ENCODE measurements around the gene SETD4.
A peak's percentile ranks its signal among the peaks of the same experiment; 100 is the strongest.

Gene SETD4

DNA sequence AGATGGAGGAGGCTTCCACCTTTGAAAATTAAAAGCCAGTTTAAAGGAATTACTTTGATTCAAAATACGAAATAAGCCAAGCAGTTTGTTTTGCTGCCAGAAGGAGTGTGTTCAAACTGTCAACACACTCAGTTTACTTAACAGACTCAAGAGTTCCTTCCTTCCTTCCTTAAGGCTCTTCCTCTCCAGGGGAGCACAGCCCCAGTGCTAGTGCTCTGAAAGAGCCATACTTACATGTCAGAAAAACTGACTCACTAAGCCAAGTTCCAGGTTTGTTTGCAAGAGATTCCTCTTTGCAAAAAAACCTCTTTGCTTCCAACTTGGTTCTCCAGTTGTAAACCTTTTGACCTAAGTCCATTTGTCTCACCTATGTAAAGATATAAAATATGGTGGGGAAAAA is 14.3 kb downstream of the SETD4 start:
- DNase-seq (ENCODE audit: low spot score), result no peak

GRCh38 chr21:36044056-36044455 is 16.3 kb downstream of the SETD4 start:
- DNase-seq (ENCODE audit: low spot score), result no peak

DNA sequence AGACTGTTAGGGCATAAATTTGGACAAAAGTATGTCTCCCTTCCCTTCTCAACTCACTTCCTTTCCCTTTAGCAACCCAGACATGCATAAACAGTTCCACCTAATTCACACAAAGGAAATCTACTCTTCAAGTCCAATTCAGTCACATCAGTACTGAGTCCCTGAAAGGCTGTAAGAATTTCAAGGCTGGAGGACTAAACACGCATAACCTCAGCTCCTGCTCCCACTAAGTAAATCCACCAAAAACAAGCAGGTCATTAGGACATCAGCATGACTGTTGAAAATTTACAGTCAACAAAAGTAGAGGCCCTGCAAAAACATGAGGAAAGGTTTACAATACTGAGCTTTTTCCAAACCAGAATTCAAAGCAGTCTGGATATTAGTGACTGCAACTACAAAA is 18.4 kb downstream of the SETD4 start:
- no peak for DNase-seq (ENCODE audit: low spot score)

GRCh38 chr21:36040389-36040788 is 19.9 kb downstream of the SETD4 start:
- no peak for DNase-seq (ENCODE audit: low spot score)

DNA sequence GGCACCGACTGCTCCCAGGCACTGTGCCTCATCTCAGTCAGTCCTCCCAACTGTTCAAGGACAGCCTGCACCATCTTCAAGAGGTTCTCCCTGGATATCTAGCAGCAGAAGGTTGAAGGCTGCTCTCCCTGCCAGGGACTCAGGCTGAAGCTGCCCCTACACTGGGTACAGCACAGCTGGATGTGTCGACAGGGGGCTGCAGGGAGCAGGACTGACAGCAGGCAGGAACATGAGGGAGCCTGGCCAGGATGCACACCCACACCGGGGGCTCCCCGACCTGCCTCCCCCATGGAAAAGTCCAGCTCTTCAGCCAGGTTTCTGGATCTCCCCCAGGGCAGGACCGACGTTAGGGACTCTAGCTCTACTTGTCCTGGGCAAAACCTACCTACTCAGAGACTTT is 20.5 kb downstream of the SETD4 start:
- no peak for DNase-seq (ENCODE audit: low spot score)

DNA sequence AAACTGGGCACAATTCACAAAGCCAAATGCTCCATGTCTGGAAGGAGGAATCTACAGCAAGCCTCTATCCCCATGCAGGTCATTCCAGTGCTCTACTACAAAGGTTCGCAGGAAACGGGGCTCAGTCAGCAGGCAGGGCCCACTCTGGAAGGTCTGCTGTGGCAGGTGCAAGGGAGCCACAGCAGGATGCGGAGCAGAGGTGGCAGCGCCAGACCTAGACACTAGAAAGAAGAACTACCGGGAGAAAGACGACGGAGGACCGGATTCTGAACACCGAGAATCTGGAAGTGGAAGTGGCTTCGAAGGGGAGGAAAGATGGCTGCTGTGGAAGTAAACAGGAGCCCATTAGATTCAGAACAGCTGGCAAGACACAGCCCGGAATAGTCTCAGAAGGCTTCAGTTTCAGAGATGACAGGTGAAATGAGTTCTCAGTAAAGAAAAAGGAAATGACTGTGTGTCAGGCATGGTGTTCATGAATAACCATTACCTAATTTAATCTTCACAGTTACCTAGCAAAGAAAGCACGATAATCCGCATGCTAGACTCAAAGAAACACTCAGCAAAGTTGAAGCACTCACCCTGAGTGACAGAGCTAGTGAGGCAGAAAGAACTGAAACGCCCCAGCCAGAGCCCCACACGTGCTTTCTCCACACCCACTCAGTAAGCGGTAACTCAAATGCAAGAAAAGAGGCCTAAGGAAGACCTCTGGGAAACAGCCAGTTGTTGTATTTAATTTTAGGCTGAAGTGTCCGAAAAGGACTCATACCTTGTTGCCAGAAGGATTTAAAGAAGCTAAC is 21.4 kb downstream of the SETD4 start:
- DNase-seq (ENCODE audit: low spot score), result no peak

GRCh38 chr21:36035381-36035791 is 24.9 kb downstream of the SETD4 start:
- no peak for DNase-seq (ENCODE audit: low spot score)

DNA sequence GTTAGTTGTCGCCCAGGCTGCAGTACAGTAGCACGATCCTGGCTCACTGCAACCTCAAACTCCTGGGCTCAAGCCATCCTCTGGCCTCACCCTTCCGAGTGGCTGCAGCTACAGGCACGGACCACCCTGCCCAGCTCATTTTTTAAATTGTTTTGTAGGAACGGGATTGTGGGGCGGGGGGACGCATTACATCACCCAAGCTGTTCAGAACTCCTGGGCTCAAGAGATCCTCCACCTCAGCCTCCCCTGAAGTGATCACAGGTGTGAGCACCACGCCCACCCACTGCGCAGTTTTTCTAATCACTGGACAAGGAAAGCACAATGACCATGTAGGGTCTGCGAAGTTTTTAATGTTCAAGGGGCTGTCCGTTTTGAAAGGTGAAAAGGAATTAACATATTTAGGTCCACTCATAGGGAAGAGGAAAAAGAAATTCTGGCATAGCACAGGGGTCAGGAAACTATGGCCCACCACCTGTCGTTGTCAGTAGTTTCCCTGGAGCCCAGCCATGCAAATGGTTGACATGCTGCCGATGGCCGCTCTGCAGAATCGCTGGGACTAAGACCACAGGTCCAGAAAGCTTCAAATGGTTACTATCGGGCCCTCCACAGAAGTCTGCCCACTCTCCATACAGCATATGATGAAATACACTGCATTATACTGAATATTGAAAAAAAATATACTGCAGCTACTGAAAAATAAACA is 26.0 kb downstream of the SETD4 start:
- DNase-seq (ENCODE audit: low spot score), result no peak

DNA sequence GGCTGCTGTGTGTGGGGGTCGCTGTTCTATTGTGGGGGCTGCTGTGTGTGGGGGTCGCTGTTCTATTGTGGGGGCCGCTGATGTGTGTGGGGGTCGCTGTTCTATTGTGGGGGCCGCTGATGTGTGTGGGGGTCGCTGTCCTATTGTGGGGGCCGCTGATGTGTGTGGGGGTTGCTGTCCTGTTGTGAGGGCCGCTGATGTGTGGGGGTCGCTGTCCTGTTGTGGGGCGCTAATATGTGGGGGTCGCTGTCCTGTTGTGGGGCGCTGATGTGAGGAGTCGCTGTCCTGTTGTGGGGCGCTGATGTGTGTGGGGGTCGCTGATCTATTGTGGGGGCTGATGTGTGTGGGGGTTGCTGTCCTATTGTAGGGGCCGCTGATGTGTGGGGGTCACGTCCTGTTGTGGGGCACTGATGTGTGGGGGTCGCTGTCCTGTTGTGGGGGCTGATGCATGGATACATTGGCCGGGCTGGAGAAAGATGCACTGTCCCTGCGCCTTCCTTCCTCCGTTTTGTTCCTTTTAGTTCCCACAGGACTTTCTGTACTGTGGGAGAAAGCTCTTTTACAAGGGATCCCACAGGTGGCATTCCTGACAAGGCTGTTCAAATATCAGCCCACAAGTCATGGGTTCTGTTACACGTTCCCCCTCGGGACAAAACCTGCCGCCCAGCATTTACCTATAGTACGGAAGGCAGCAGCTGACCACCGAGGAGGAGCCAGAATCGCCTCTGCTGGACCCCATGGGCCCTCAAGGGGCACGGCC is 27.5 kb downstream of the SETD4 start:
- no peak for DNase-seq (ENCODE audit: low spot score)

- no peak for DNase-seq (ENCODE audit: low spot score)
Measured at GRCh38 chr21:36030581-36031189, 29.6 kb downstream of the SETD4 start.

DNA sequence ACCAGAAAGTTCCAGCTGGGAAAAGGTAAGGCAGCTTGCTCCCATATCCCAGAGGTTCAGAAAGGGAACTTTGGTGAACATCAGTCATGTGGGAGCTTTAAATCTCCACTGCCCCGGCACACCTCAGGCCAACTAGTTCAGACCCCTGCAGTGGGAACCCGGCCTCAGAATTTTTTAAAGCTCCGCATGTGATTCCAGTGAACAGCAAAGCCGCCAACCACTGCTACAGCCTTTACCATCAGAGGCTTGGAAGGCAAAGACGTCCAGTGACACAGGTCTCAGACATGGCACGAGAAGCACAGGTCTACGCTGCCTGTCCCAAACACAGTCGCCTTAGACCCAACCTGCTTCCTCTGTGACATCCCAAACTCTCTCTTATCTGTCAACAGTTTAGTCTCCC is 31.0 kb downstream of the SETD4 start:
- no peak for DNase-seq (ENCODE audit: low spot score)

DNA sequence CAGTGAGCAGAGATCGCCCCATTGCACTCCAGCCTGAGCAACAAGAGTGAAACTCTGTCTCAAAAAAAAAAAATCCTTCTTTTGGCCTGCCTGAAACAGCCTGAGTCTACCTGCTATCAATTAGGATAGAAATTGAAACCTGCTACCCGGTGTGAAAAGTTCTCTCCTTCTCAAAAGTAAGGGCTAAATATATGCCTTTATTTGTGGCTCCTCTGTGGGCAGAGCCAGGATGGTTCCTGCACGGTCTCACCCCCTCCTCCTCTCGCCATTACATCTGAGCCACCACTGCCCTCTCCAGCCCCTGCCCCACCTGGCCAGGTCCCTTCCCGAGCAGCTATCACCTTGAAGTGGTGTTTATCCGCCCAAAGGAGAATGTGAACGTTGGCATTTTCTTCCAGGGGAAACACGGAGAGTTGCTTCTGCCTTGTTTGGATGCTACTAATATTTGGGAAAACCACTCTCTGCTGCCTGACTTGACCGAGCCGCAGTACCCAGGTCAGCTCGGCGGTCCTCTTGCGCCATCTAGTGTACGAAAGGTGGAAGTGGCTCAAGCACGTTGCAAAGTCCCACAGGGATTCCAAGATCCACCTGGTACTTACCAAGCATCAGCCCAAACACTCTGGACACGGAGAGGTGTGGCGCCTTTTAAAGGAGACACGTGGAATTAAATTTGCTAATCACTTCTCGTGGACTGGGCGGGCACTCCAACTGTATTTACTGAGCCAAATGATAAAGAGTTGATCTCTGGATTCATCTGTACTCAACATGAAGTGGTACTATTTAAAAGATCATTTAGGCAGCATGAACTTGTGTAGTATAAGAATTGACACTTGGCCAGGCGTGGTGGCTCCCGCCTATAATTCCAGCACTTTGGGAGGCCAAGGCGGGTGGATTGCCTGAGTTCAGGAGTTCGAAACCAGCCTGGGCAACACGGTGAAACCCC is 31.9 kb downstream of the SETD4 start:
- peak; percentile 84 for DNase-seq (ENCODE audit: low spot score)

GRCh38 chr21:36027347-36027746 is 33.0 kb downstream of the SETD4 start:
- no peak for DNase-seq (ENCODE audit: low spot score)

DNA sequence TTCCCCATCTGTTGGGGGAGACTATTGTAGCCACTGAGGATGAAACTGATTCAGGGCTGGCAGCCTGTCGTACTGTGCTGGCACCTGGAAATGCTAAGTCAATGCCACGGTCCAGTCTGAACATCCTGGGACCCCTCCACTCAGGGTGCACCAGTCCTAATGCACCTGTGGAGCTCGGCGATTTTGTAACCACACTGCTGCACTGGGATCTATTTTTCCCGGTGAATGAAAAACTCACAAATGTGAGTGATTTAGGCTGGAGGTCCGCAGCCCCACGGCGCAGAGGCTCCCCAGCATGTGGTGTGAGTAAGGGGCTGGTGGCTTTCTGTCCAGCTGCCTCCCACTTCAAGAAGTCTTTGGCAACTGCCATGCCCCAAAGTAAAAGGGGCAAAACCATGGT is 35.5 kb downstream of the SETD4 start:
- no peak for DNase-seq (ENCODE audit: low spot score)

- no peak for DNase-seq (ENCODE audit: low spot score)
Measured at GRCh38 chr21:36023092-36023480, 37.2 kb downstream of the SETD4 start.

DNA sequence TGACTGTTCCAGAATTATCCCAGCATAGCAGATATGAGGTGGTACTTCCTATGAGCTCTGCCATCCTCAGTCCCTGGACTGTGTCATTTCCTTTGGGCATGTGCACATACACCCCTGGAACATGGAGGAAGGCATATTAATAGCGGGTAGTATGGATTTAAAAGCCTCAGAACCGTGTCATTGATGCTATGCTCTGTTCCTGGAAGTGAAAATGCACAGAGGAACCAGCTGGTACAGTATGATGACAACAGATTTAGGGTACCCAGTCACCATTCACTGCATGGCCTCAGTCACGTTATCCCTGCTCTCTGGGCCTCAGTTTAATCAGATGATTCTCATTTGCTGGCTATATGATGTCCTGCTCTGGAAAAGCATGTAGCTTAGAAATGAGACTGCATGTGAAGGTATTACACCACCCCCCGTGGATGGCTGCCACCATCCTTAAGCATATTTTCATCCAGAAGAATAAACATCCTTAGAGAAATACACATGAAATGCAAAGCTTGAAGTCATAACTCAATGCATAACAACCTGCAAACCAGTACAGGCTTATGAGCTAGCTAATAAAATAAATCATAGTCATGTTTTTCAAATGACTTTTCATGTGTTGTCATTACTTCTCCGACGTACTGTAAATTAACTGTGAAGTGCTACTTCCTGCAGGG is 37.8 kb downstream of the SETD4 start:
- no peak for DNase-seq (ENCODE audit: low spot score)

- DNase-seq (ENCODE audit: low spot score), result no peak
Measured at GRCh38 chr21:36021251-36021837, 39.0 kb downstream of the SETD4 start.

- DNase-seq (ENCODE audit: low spot score), result no peak
Measured at GRCh38 chr21:36015045-36015444, 45.3 kb downstream of the SETD4 start.

DNA sequence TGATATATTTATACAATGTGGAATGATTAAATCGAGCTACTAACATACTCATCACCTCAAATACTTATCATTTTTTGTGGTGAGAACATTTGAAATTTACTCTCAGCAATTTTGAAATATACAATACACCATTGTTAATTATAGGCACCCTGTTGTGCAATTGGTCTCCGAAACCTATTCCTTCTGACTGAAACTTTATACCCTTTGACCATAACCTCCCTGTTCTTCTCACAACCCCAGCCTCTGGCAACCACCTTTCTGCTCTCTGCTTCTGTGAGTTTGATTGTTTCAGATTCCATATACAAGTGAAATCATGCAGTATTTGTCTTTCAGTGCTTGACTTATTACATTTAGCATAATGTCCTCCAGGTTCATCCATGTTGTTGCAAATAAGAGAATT is 49.5 kb downstream of the SETD4 start:
- no peak for DNase-seq (ENCODE audit: low spot score)

DNA sequence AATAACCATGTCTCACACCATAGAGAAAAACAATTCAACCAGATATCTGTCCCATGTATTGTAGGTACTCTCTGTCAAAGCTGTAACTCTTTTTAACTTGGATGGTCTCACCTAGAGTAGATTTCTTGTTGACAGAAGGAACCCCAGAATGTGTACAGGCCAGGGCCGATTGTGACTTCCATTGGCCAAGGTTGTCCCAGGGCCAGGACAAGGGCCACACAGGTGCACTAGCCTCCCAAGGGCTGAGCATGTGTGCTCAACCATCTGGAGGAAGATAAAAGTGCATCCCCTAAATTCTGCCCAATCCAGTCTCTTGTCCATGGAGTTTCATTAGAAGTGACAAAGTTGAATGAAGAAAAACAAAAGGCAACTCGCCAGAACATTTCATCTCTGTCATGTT is 51.8 kb downstream of the SETD4 start:
- no peak for DNase-seq (ENCODE audit: low spot score)
